HCT116 (cell line): Measurements from ENCODE around the gene ODF4. TPM values are rescaled to one million over a fixed set of nuclear protein-coding genes. Genes with fewer than 3 reads are reported as not detected.

Experiments
- ATAC-seq: fragments of 200-7000 bp; cut with Tn5 transposase; 2 replicates; pipeline ENCODE4 v1.9.1; 2020; ENCODE audit warnings: mild to moderate bottlenecking, moderate library complexity
- BruUV-seq: library from RNA; stranded (reverse); fragments of 400-500 nt; replicated peaks from 2 replicates; lab custom pipeline; 2021; lab: Mats Ljungman, UMichigan
- CTCF ChIA-PET: fragments of 300-600 bp; sonication (Branson Sonifier 250); formaldehyde crosslinking; loops from one replicate; lab custom pipeline; 2021; ENCODE audit warnings: antibody characterized with exemption; lab: Charles Lee
- POLR2A ChIA-PET: fragments of 300-600, 350-600 bp; sonication (Branson Sonifier 250); formaldehyde crosslinking; loops from one replicate; lab custom pipeline; 2021; ENCODE audit warnings: antibody characterized with exemption; lab: Charles Lee
- RAD21 ChIA-PET, 2 experiments: fragments of 300-600 bp; sonication (Branson Sonifier 250); formaldehyde crosslinking; loops; one replicate each; lab custom pipeline; 2023; ENCODE audit warnings: low total read pairs in 2 of 2; ENCODE audit not compliant: uncharacterized antibody in 2 of 2, unreplicated experiment in 2 of 2, low non-redundant PET in 1 of 2; lab: Charles Lee
- DNase-seq: peaks from one replicate; pipeline ENCODE4 v3.0.0-alpha.2; 2010; ENCODE audit warnings: low read depth, low spot score
- H2AFZ ChIP-seq: fragments of 200-600 bp; shearing (Covaris generic), sonication (generic); 2 replicates; pipeline ENCODE4 v1.6.1; 2017; ENCODE audit warnings: low read depth, mixed run types, mixed read lengths, antibody characterized with exemption, low read length; ENCODE audit not compliant: poor library complexity, severe bottlenecking
- H3K27ac ChIP-seq: 2 replicates; pipeline ENCODE4 v1.5.1; 2012; ENCODE audit warnings: low read depth, low read length
- H3K27me3 ChIP-seq: fragments of 200-600 bp; sonication (generic); 2 replicates; pipeline ENCODE4 v1.6.1; 2016; ENCODE audit warnings: mixed run types, low read length, mixed read lengths; ENCODE audit not compliant: insufficient read depth
- H3K36me3 ChIP-seq, 2 experiments: fragments of 200-500 bp in 1 of 2; fragments of 200-600 bp in 1 of 2; sonication (Bioruptor generic) in 1 of 2; sonication (generic) in 1 of 2; 2 replicates each; pipeline versions ENCODE4 v1.5.1 to v1.6.1; 2014 to 2016; ENCODE audit warnings: low read length in 2 of 2, inconsistent platforms in 1 of 2, mixed read lengths in 1 of 2, mixed run types in 1 of 2; ENCODE audit not compliant: insufficient read depth in 2 of 2, control insufficient read depth in 1 of 2
- H3K4me1 ChIP-seq, 2 experiments: fragments of 200-600 bp in 1 of 2; sonication (generic) in 1 of 2; 2 replicates each; pipeline versions ENCODE4 v1.5.1 to v1.6.1; 2012 to 2017; ENCODE audit warnings: low read length in 2 of 2, inconsistent platforms in 1 of 2, mild to moderate bottlenecking in 1 of 2, mixed read lengths in 1 of 2, mixed run types in 1 of 2, moderate library complexity in 1 of 2; ENCODE audit not compliant: insufficient read depth in 2 of 2, control insufficient read depth in 1 of 2
- H3K4me2 ChIP-seq: fragments of 200-600 bp; sonication (generic); 2 replicates; pipeline ENCODE4 v1.6.1; 2017; ENCODE audit warnings: mixed run types, low read length, mixed read lengths
- H3K4me3 ChIP-seq, 2 experiments: fragments of 200-600 bp in 1 of 2; sonication (generic) in 1 of 2; replicated peaks in 1 of 2; 2 replicates each; pipeline ENCODE4 v1.5.1; 2011 to 2016; ENCODE audit warnings: low read length in 2 of 2, control low read depth in 1 of 2, low read depth in 1 of 2, mild to moderate bottlenecking in 1 of 2, mixed read lengths in 1 of 2, mixed run types in 1 of 2
- H3K79me2 ChIP-seq: fragments of 200-600 bp; sonication (generic); 2 replicates; pipeline ENCODE4 v1.6.1; 2017; ENCODE audit warnings: mild to moderate bottlenecking, mixed run types, low read length, moderate library complexity, mixed read lengths; ENCODE audit not compliant: insufficient read depth
- H3K9ac ChIP-seq: fragments of 200-600 bp; sonication (generic); 2 replicates; pipeline ENCODE4 v1.6.1; 2016; ENCODE audit warnings: low read length, mixed read lengths
- H3K9me2 ChIP-seq: fragments of 200-600 bp; sonication (generic), shearing (Covaris generic); 2 replicates; pipeline ENCODE4 v1.6.1; 2017; ENCODE audit warnings: mixed run types, mild to moderate bottlenecking, moderate library complexity; ENCODE audit not compliant: insufficient read depth
- H3K9me3 ChIP-seq, 2 experiments: fragments of 200-500 bp in 1 of 2; fragments of 200-600 bp in 1 of 2; sonication (Bioruptor generic) in 1 of 2; sonication (generic) in 1 of 2; 2 replicates each; pipeline ENCODE4 v1.6.1; 2014 to 2017; ENCODE audit warnings: low read length in 2 of 2, mixed read lengths in 2 of 2, inconsistent platforms in 1 of 2, low read depth in 1 of 2, mild to moderate bottlenecking in 1 of 2, mixed run types in 1 of 2, moderate library complexity in 1 of 2; ENCODE audit not compliant: control insufficient read depth in 1 of 2, insufficient read depth in 1 of 2
- H4K20me1 ChIP-seq: fragments of 200-600 bp; sonication (generic), shearing (Covaris generic); 2 replicates; pipeline ENCODE4 v1.6.1; 2017; ENCODE audit warnings: mixed run types, mild to moderate bottlenecking, moderate library complexity; ENCODE audit not compliant: insufficient read depth
- ATF3 ChIP-seq: IDR thresholded peaks from 2 replicates; pipeline ENCODE4 v1.6.1; 2012
- CEBPB ChIP-seq: IDR thresholded peaks from 2 replicates; pipeline ENCODE4 v1.6.1; 2012; ENCODE audit warnings: low read depth
- ELF1 ChIP-seq: IDR thresholded peaks from 2 replicates; pipeline ENCODE4 v1.6.1; 2012; ENCODE audit warnings: low read depth, borderline replicate concordance
- EZH2 ChIP-seq: fragments of 200-600 bp; sonication (generic); IDR thresholded peaks from 2 replicates; pipeline ENCODE4 v1.6.1; 2017; ENCODE audit warnings: antibody characterized with exemption, mixed run types
- FOSL1 ChIP-seq: IDR thresholded peaks from 2 replicates; pipeline ENCODE4 v1.6.1; 2012; ENCODE audit warnings: low read depth
- JUND ChIP-seq: IDR thresholded peaks from 2 replicates; pipeline ENCODE4 v1.6.1; 2012
- MAX ChIP-seq: IDR thresholded peaks from 2 replicates; pipeline ENCODE4 v1.6.1; 2012
- SIN3A ChIP-seq: IDR thresholded peaks from 2 replicates; pipeline ENCODE4 v1.6.1; 2012; ENCODE audit warnings: low read depth
- SRF ChIP-seq: IDR thresholded peaks from 2 replicates; pipeline ENCODE4 v1.6.1; 2012; ENCODE audit warnings: low read depth
- TCF7L2 ChIP-seq: IDR thresholded peaks from 2 replicates; pipeline ENCODE4 v1.7.0; 2011; ENCODE audit warnings: borderline replicate concordance, inconsistent platforms; ENCODE audit not compliant: insufficient read depth, insufficient read length; ENCODE audit errors: extremely low read depth
- ZBTB33 ChIP-seq: IDR thresholded peaks from 2 replicates; pipeline ENCODE4 v1.6.1; 2011; ENCODE audit warnings: mild to moderate bottlenecking, low read length, moderate library complexity; ENCODE audit not compliant: insufficient replicate concordance; ENCODE audit errors: extremely low read depth
- ZFX ChIP-seq: fragments of 450-650 bp; IDR thresholded peaks from 2 replicates; pipeline ENCODE4 v1.6.1; 2017
- intact Hi-C: fragments of 100-400 bp; cut with micrococcal nuclease; formaldehyde crosslinking; loops from 2 replicates; pipeline ENCODE4 v1.10.0; 2022
- total RNA-seq: library from RNA; stranded (reverse); gene quantifications from one replicate; pipeline ENCODE4 v1.2.1, GENCODE V29; 2021; ENCODE audit not compliant: unreplicated experiment

The ODF4 gene
- total RNA-seq, 1 experiment from 2014 or later, result not detected

- no peaks in the 10 kb centered on the region for H3K9me2 ChIP-seq
- H3K79me2 ChIP-seq, result no peaks in the 10 kb centered on the region
- DNase-seq, result no peak
- ChIA-PET POLR2A (no interaction called here), CTCF (no interaction called here), RAD21 (no interaction called here)
- no TSS peak for BruUV-seq
- no peak overlapping the region for H2AFZ ChIP-seq
- TF ChIP-seq CEBPB, result no peak
- no peak for TF ChIP-seq MAX
- no peak for TF ChIP-seq ATF3
- TF ChIP-seq TCF7L2, result no peak
- no peak for TF ChIP-seq SIN3A
- TF ChIP-seq ZBTB33, result no peak
- no peak for TF ChIP-seq ZFX
- TF ChIP-seq JUND, result no peak
- no peak for TF ChIP-seq EZH2
- no peak for TF ChIP-seq ELF1
- no peak for TF ChIP-seq SRF
- no peak for TF ChIP-seq FOSL1
- intact Hi-C loops, result no loop called here
- H4K20me1 ChIP-seq, result no peaks in the 10 kb centered on the region
- no peaks in the 10 kb centered on the region; the same call in 1 of the 2 replicates for H3K27me3 ChIP-seq
- ATAC-seq, result no peak
- H3K36me3 ChIP-seq, result no peaks in the 10 kb centered on the region
- H3K9me3 ChIP-seq, result no peaks in the 10 kb centered on the region
- H3K4me1 ChIP-seq, result no peaks in the 10 kb centered on the region
- H3K9ac ChIP-seq, result no peak overlapping the region
- no peak overlapping the region for H3K4me3 ChIP-seq
- H3K27ac ChIP-seq, result no peak overlapping the region
- H3K4me2 ChIP-seq, result no peak overlapping the region
Observed at GRCh38 chr17:8315764-8316217, 23.8 kb upstream of the ODF4 start.
